SK-N-SH treated with all-trans-retinoic acid at 6 μM for 48 hours (cell line): Measurements from ENCODE around the gene DTX1.

Experiments
- ATAC-seq: fragments of 200-7000 bp; cut with Tn5 transposase; 3 replicates; pipeline ENCODE4 v1.9.1; 2020; ENCODE audit warnings: mild to moderate bottlenecking, moderate library complexity
- ARNTL ChIP-seq: fragments of 450-650 bp; formaldehyde crosslinking; IDR thresholded peaks from 2 replicates; pipeline ENCODE4 v1.5.0; 2020; ENCODE audit warnings: low read depth, mild to moderate bottlenecking, moderate library complexity, borderline replicate concordance
- BACH2 ChIP-seq: fragments of 250-450 bp; sonication (Bioruptor Pico); IDR thresholded peaks from 2 replicates; pipeline ENCODE4 v1.9.0; 2021; ENCODE audit warnings: mild to moderate bottlenecking, borderline replicate concordance
- CSDC2 ChIP-seq: fragments of 250-450 bp; sonication (Bioruptor Pico); IDR thresholded peaks from 2 replicates; pipeline ENCODE4 v1.5.0; 2020; ENCODE audit warnings: mild to moderate bottlenecking, moderate library complexity
- ESRRG ChIP-seq: fragments of 250-450 bp; sonication (Bioruptor Pico); IDR thresholded peaks from 2 replicates; pipeline ENCODE4 v1.6.1; 2021; ENCODE audit warnings: mild to moderate bottlenecking
- GLIS3 ChIP-seq: fragments of 250-450 bp; sonication (Bioruptor Pico); IDR thresholded peaks from 2 replicates; pipeline ENCODE4 v1.5.0; 2020; ENCODE audit warnings: mild to moderate bottlenecking, moderate library complexity
- ISL1 ChIP-seq: fragments of 250-450 bp; sonication (Bioruptor Pico); IDR thresholded peaks from 2 replicates; pipeline ENCODE4 v2.1.2; 2022; ENCODE audit warnings: mild to moderate bottlenecking, moderate library complexity
- OSR1 ChIP-seq: fragments of 250-450 bp; sonication (Bioruptor Pico); IDR thresholded peaks from 2 replicates; pipeline ENCODE4 v1.8.0; 2022; ENCODE audit warnings: moderate library complexity, mild to moderate bottlenecking, inconsistent platforms
- PPARA ChIP-seq: fragments of 250-450 bp; sonication (Bioruptor Pico); IDR thresholded peaks from 2 replicates; pipeline ENCODE4 v1.5.0; 2020; ENCODE audit warnings: mild to moderate bottlenecking, borderline replicate concordance
- RARB ChIP-seq: fragments of 250-450 bp; sonication (Bioruptor Pico); IDR thresholded peaks from 2 replicates; pipeline ENCODE4 v1.8.0; 2021; ENCODE audit warnings: mild to moderate bottlenecking, moderate library complexity
- SNAI2 ChIP-seq: fragments of 250-450 bp; sonication (Bioruptor Pico); IDR thresholded peaks from 2 replicates; pipeline ENCODE4 v1.5.0; 2020; ENCODE audit warnings: mild to moderate bottlenecking, moderate library complexity
- TCF4 ChIP-seq: fragments of 250-450 bp; sonication (Bioruptor Pico); IDR thresholded peaks from 2 replicates; pipeline ENCODE4 v1.8.0; 2021; ENCODE audit warnings: mild to moderate bottlenecking, moderate library complexity, borderline replicate concordance
- ZC3H10 ChIP-seq: fragments of 250-450 bp; sonication (Bioruptor Pico); IDR thresholded peaks from 2 replicates; pipeline ENCODE4 v1.5.1; 2021; ENCODE audit warnings: mild to moderate bottlenecking, moderate library complexity
- ZFP3 ChIP-seq: fragments of 250-450 bp; sonication (Bioruptor Pico); IDR thresholded peaks from 2 replicates; pipeline ENCODE4 v1.5.0; 2020; ENCODE audit warnings: mild to moderate bottlenecking, moderate library complexity
- ZFP30 ChIP-seq: fragments of 450-650 bp; formaldehyde crosslinking; IDR thresholded peaks from 2 replicates; pipeline ENCODE4 v1.5.0; 2022; ENCODE audit warnings: mild to moderate bottlenecking, moderate library complexity
- ZNF565 ChIP-seq: fragments of 450-650 bp; formaldehyde crosslinking; conservative IDR thresholded peaks from 2 replicates; pipeline ENCODE4 v1.5.0; 2020; ENCODE audit warnings: low read depth, mild to moderate bottlenecking, moderate library complexity
- ZNF70 ChIP-seq: fragments of 450-650 bp; formaldehyde crosslinking; IDR thresholded peaks from 2 replicates; pipeline ENCODE4 v1.5.0; 2020; ENCODE audit warnings: mild to moderate bottlenecking, moderate library complexity
- TF ChIP-seq, protein P1 (sequence below): fragments of 250-450 bp; sonication (Bioruptor Pico); IDR thresholded peaks from 2 replicates; pipeline ENCODE4 v1.8.0; 2020; ENCODE audit warnings: mild to moderate bottlenecking, moderate library complexity, borderline replicate concordance
- TF ChIP-seq, protein P2 (sequence below): fragments of 250-450 bp; sonication (Bioruptor Pico); IDR thresholded peaks from 2 replicates; pipeline ENCODE4 v1.5.1; 2020; ENCODE audit warnings: low read depth, mild to moderate bottlenecking, moderate library complexity
- TF ChIP-seq, protein P3 (sequence below): fragments of 250-450 bp; sonication (Bioruptor Pico); IDR thresholded peaks from 2 replicates; pipeline ENCODE4 v1.5.1; 2021; ENCODE audit warnings: mild to moderate bottlenecking, moderate library complexity
- TF ChIP-seq, protein P4 (sequence below): fragments of 250-450 bp; sonication (Bioruptor Pico); IDR thresholded peaks from 2 replicates; pipeline ENCODE4 v1.5.0; 2020; ENCODE audit warnings: mild to moderate bottlenecking, moderate library complexity
- TF ChIP-seq, protein P5 (sequence below): fragments of 250-450 bp; sonication (Bioruptor Pico); IDR thresholded peaks from 2 replicates; pipeline ENCODE4 v1.8.0; 2021; ENCODE audit warnings: low read depth, mild to moderate bottlenecking, moderate library complexity, borderline replicate concordance

The DTX1 gene

DNA sequence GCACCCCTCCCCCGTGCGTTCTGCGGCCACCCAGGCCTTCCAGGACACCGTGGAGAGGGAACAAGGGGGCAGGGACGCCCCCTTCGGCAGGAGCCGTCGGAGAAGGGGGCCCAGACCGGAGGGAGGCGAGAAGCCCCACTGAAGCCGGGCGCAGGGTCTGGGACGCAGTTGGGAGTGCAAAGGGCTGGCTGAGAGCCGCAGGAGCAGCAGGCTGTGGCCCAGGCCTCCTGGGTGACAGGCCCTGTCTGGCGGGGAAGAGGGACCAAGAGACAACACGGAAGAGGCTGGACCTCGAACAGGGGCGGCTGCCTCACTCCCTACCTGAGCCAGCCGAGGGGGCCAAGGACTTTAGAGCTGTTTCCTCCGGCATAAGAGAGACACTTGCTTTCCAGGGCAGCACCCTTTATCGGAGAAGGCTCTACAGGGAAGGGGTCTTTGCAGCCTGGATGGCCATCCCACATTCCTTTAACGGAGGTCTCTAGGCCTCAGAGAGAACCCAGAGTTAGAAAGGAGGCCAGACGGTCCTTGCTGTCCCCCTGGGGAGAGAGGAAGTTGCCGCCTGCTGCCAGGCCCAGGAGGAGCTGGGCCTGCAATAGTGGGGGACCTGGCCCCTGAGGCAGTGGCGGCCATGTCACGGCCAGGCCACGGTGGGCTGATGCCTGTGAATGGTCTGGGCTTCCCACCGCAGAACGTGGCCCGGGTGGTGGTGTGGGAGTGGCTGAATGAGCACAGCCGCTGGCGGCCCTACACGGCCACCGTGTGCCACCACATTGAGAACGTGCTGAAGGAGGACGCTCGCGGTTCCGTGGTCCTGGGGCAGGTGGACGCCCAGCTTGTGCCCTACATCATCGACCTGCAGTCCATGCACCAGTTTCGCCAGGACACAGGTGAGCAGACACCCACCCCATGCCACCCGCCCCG is 1.3 kb downstream of the DTX1 start (continued):
- TF ChIP-seq, protein P1, sequence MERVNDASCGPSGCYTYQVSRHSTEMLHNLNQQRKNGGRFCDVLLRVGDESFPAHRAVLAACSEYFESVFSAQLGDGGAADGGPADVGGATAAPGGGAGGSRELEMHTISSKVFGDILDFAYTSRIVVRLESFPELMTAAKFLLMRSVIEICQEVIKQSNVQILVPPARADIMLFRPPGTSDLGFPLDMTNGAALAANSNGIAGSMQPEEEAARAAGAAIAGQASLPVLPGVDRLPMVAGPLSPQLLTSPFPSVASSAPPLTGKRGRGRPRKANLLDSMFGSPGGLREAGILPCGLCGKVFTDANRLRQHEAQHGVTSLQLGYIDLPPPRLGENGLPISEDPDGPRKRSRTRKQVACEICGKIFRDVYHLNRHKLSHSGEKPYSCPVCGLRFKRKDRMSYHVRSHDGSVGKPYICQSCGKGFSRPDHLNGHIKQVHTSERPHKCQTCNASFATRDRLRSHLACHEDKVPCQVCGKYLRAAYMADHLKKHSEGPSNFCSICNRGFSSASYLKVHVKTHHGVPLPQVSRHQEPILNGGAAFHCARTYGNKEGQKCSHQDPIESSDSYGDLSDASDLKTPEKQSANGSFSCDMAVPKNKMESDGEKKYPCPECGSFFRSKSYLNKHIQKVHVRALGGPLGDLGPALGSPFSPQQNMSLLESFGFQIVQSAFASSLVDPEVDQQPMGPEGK (CRISPR knock-in tag), result no peak
- no peak for TF ChIP-seq ESRRG
- TF ChIP-seq, all 23 proteins: peak for 0

DNA sequence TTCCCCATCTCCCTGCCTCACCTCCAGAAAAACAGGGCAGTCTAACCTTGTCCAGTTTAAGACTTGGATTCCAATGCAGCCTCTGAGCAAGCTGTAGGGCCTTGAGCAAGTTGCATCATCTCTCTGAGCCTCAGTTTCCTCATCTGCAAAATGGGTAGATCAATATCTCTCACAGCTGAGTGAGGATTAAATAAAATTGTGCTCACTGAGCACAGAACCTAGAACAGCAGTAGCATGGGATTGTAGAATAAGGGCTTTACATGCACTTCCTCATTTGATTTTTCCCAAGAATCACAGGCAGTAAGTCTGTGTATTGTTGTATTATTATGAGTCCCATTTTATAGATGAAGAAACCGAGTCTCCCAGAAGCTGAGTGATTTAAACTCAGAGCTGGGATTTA is 2.0 kb downstream of the DTX1 start:
- no peak for ATAC-seq

DNA sequence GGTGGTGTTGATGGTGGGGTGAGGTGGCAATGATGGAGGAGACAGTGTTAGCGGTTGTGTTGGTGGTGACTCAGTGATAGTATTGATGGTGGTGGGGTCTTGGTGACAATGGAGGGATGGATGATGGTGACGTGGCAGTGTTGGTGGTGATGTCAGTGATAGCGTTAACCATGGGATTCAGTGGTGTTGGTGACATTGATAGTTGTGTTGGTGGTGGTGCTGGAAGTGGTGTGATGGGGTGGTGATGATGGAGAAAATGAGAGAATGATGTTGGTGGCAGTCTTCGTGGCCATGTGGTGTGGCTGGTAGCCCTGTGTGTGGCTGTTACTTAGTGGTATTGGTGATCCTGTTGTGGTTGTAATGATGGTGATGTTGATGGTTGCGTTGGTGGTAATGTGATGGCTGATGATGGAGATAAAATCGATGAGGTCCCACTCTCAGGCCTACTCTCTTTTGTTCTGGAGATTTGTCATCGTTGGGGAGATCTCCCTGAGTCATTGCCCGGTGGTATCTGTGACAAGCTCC is 2.6 kb downstream of the DTX1 start:
- ATAC-seq, result no peak
- TF ChIP-seq ARNTL, result no peak

More for the DNA sequence above, 2.0 kb downstream of the DTX1 start:
- TF ChIP-seq TCF4 (CRISPR knock-in tag) (no peak), ARNTL (no peak), BACH2 (CRISPR knock-in tag) (no peak), ZFP30 (no peak), CSDC2 (CRISPR knock-in tag) (no peak), ZNF70 (CRISPR knock-in tag) (no peak), OSR1 (CRISPR knock-in tag) (no peak), GLIS3 (no peak), ZNF565 (CRISPR knock-in tag) (no peak), PPARA (CRISPR knock-in tag) (no peak), ZC3H10 (CRISPR knock-in tag) (no peak)
- TF ChIP-seq, protein P2, sequence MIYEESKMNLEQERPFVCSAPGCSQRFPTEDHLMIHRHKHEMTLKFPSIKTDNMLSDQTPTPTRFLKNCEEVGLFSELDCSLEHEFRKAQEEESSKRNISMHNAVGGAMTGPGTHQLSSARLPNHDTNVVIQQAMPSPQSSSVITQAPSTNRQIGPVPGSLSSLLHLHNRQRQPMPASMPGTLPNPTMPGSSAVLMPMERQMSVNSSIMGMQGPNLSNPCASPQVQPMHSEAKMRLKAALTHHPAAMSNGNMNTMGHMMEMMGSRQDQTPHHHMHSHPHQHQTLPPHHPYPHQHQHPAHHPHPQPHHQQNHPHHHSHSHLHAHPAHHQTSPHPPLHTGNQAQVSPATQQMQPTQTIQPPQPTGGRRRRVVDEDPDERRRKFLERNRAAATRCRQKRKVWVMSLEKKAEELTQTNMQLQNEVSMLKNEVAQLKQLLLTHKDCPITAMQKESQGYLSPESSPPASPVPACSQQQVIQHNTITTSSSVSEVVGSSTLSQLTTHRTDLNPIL (CRISPR knock-in tag), result no peak

DNA sequence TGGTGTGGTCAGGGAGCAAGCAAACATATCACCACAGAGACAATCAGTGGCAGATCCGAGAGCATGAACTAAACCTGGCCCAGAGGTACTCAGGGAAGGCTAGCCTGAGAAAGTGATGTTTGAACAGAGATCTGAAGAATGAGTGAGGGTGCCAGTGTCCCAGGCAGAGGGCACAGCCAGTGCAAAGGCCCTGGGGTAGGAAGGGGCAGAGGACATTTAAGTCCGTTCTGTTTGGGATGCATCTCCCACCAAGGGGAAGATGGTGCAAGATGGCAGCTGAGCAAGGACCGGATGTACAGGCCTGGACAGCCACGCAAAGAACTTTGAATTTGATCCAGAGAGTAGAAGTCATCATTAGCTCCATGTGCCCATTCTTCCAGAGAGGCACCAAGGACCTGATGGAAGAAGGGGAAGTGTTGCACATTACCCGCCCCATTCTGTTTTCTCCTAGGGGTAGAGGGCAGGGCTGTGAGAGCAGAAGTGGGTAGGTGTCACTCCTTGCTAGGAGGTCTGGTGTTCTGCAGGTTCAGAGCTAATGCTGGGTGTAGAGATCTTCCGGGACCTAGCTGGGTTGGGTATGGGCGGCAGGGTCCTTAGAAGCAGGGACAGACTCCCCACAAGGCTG is 3.9 kb downstream of the DTX1 start:
- TF ChIP-seq ISL1, result no peak
- TF ChIP-seq ZNF70 (CRISPR knock-in tag), result no peak
- TF ChIP-seq SNAI2 (CRISPR knock-in tag), result no peak
- TF ChIP-seq, protein P3, sequence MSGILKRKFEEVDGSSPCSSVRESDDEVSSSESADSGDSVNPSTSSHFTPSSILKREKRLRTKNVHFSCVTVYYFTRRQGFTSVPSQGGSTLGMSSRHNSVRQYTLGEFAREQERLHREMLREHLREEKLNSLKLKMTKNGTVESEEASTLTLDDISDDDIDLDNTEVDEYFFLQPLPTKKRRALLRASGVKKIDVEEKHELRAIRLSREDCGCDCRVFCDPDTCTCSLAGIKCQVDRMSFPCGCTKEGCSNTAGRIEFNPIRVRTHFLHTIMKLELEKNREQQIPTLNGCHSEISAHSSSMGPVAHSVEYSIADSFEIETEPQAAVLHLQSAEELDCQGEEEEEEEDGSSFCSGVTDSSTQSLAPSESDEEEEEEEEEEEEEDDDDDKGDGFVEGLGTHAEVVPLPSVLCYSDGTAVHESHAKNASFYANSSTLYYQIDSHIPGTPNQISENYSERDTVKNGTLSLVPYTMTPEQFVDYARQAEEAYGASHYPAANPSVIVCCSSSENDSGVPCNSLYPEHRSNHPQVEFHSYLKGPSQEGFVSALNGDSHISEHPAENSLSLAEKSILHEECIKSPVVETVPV (CRISPR knock-in tag), result no peak
- no peak for TF ChIP-seq PPARA (CRISPR knock-in tag)
- TF ChIP-seq, protein P4, sequence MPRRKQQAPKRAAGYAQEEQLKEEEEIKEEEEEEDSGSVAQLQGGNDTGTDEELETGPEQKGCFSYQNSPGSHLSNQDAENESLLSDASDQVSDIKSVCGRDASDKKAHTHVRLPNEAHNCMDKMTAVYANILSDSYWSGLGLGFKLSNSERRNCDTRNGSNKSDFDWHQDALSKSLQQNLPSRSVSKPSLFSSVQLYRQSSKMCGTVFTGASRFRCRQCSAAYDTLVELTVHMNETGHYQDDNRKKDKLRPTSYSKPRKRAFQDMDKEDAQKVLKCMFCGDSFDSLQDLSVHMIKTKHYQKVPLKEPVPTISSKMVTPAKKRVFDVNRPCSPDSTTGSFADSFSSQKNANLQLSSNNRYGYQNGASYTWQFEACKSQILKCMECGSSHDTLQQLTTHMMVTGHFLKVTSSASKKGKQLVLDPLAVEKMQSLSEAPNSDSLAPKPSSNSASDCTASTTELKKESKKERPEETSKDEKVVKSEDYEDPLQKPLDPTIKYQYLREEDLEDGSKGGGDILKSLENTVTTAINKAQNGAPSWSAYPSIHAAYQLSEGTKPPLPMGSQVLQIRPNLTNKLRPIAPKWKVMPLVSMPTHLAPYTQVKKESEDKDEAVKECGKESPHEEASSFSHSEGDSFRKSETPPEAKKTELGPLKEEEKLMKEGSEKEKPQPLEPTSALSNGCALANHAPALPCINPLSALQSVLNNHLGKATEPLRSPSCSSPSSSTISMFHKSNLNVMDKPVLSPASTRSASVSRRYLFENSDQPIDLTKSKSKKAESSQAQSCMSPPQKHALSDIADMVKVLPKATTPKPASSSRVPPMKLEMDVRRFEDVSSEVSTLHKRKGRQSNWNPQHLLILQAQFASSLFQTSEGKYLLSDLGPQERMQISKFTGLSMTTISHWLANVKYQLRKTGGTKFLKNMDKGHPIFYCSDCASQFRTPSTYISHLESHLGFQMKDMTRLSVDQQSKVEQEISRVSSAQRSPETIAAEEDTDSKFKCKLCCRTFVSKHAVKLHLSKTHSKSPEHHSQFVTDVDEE, result no peak
- TF ChIP-seq, protein P2 (CRISPR knock-in tag), result no peak
- no peak for TF ChIP-seq ARNTL
- TF ChIP-seq CSDC2 (CRISPR knock-in tag), result no peak
- no peak for TF ChIP-seq BACH2 (CRISPR knock-in tag)
- no peak for TF ChIP-seq ZFP3 (CRISPR knock-in tag)
- TF ChIP-seq ZC3H10 (CRISPR knock-in tag), result no peak
- TF ChIP-seq, protein P5, sequence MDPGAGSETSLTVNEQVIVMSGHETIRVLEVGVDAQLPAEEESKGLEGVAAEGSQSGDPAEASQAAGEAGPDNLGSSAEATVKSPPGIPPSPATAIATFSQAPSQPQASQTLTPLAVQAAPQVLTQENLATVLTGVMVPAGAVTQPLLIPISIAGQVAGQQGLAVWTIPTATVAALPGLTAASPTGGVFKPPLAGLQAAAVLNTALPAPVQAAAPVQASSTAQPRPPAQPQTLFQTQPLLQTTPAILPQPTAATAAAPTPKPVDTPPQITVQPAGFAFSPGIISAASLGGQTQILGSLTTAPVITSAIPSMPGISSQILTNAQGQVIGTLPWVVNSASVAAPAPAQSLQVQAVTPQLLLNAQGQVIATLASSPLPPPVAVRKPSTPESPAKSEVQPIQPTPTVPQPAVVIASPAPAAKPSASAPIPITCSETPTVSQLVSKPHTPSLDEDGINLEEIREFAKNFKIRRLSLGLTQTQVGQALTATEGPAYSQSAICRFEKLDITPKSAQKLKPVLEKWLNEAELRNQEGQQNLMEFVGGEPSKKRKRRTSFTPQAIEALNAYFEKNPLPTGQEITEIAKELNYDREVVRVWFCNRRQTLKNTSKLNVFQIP (CRISPR knock-in tag), result no peak
- no peak for TF ChIP-seq ZNF565 (CRISPR knock-in tag)
- TF ChIP-seq ZFP30, result no peak
- no peak for TF ChIP-seq TCF4 (CRISPR knock-in tag)
- TF ChIP-seq, protein P1 (CRISPR knock-in tag), result no peak
- TF ChIP-seq RARB (CRISPR knock-in tag), result no peak
- ATAC-seq, result no peak
